GM18502 (cell line): ENCODE measurements around the gene PDE9A.

Source experiments
- ATAC-seq: cut with Tn5 transposase; IDR thresholded peaks from one replicate; pipeline ENCODE4 v1.9.1; 2021; ENCODE audit warnings: mild to moderate bottlenecking; ENCODE audit not compliant: unreplicated experiment, poor library complexity

The PDE9A gene

DNA sequence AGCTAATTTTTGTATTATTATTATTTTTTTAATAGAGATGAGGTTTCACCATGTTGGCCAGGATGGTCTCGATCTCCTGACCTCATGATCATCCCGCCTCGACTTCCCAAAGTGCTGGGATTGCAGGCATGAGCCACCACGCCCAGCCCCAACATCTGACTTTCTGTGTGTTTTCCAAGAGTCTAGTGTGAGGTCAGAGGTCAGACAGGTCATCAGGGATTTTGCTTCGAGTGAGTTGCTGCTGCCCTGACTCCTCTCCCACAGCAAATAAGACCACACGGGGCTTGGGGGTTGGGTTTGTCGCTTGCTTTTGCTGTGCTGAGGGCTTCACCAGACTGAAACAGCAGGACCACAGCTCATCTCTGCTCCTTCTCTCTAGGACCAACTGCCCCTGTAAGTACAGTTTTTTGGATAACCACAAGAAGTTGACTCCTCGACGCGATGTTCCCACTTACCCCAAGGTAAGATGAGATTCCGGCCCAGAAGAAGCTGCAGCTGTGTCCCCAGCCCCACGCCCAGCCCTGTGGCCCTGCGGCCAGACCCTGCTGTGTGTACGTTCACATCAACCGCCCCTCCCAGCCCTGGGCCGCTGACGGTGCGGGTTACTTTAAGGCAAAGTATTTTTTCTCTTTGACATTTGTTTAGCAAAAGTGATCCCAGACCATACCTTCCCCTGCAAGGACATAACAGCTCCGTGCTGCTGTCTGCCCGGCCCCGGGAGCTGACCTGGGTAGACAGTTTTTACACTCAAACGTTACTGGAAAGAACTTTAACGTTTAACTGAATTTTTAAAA lies 97.5 kb downstream of the PDE9A start:
- ATAC-seq: no peak

DNA sequence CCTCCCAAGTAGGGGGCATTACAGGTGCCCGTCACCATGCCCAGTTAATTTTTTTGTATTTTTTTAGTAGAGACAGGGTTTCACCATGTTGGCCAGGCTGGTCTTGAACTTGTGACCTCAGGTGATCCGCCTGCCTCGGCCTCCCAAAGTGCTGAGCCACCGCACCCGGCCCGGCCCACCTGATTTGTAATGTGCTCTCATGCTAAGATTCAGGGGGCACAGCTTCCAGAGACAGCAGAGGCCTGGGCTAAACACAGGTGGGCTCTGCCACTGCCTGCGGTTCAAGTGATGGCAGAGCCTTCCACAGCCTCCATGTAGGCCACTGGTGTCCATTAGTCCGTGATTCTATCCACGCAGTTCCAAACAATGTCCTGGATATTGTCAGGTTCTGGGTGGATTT lies 98.4 kb downstream of the PDE9A start:
- ATAC-seq: no peak

DNA sequence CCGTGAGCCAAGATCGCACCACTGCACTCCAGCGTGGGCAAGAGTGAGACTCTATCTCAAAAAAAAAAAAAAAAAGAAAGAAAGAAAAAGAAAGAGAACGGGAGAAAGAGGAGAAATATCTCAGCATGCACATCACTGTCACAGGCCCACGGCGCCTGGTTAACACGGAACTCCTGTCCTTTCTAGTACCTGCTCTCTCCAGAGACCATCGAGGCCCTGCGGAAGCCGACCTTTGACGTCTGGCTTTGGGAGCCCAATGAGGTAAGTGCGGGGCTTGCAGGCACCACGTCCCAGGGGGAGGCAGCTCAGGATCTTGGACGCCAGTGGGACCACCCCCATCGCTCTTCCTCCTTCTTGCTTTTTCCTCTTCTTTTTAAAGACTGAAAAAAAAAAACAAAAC lies 100.4 kb downstream of the PDE9A start:
- ATAC-seq: no peak

DNA sequence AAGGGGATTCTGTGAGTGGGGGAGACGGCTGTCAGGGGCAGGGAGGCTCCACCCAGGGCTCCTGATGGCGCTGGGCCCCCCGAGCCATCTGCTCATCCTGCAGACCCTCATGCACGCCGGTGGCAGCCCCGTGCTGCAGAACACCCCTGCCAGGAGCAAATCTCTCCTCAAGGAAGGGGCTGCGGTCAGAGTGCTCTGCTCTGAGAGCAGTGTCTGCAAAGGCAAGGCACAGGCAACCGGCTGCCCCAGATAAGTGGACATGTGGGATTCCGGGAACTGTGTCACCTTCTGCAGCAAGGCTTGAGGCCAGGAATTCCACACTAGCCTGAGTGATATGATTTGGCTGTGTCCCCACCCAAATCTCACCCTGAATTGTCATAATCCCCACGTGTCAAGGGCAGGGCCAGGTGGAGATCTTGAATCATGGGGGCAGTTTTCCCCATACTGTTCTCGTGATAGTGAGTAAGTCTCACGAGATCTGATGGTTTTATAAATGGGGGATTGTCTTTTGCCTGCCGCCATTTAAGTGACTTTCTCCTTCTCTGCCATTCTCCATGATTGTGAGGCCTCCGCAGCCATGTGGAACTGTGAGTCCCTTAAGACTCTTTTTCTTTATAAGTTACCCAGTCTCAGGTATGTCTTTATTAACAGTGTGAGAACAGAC lies 101.0 kb downstream of the PDE9A start:
- no peak for ATAC-seq

DNA sequence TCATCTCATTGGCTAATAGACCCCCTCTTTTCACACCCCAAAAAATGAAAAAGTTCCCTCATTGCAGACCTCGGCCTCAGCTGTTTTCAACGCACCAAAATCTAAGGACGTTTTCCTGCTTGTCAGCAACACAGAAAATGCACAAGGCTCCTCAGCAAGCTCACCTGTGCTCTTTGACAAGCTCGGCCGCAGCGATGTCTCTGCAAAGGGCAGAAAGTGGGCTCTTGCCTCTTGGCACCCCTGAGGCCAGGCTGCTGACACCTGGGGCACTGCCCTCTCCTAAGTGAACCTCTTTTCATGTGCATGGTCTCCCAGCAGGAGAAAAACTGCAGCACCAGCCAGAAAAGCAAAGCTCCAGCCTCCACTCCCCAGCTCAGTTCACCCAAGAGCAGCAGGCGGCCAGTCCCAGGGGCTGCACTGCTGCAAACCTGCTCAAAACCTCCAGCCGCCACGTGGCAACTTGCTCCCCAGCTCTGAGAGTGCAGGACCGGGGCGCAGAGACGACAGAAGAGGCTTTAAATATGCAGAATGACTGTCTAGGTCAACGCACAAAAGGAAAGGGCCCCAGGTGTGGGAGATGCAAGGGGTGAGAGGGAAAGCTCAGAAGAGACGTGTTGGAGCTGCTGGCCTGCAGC lies 101.7 kb downstream of the PDE9A start:
- ATAC-seq: no peak

DNA sequence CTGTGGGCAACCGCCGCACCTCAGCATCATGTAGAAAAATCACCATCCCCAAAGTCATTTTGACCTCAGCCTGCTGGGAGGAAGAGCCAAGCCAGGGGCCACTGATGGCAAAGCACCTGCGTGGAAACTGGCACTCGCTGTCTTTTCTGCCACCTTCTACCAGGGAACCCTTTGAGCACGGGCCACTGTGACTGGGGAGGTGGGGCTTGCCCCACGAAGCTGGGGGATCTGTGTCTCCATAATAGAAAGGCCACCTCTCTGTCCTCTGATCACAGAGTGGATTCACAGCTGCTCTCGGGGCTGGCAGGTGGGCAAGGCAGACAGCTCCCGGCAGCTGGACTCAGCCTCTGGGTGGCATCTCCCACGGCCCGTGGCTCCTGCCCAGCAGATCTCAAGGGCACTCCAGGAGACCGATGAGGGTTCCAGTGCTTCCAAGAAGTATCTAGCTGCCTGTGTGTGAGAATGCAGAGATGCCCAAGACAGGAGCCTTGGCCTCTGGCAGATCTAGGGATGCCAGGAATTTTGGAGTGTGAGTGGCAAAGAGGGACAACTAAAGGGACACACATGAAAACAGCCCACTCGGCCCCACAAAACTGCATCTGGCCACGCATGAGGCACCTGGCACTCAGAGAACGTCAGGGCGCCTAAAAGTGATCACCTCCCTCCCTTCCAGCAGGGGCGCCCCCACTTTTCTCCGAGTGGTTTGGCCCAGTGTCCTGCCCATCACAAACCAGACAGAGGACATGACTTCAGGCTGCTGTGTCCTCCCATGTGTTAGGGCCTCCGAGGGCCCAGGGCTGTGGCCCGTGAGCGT lies 102.6 kb downstream of the PDE9A start:
- ATAC-seq: no peak

DNA sequence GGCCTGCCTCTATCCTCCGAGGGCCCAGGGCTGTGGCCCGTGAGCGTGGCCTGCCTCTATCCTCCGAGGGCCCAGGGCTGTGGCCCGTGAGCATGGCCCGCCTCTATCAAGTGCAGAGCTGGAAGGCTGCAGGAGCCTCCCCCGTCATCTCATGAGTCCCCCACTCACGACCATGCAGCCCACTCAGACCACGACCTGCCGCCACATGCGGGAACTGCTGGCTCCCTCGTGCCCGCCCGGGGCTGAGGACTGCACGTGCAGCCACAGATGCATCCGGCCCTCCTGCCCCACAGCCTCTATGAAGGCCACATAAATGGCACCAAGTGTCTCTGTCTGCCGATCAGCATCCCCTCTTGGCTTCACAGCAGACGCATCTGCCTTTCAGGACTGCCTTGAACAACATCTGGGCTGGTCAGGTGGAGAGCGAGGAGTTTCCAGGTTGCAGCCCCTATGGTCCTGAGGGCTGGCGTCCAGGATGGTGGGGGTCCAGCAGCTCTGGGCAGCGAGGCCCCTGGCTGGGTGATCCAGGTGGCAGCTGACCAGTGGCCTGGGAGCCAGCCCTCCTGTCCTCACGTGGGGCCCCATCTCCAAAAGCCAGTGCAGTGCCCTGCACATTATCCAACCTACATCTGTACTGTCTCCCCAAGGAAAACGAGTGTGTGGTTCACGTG lies 103.3 kb downstream of the PDE9A start:
- no peak for ATAC-seq

DNA sequence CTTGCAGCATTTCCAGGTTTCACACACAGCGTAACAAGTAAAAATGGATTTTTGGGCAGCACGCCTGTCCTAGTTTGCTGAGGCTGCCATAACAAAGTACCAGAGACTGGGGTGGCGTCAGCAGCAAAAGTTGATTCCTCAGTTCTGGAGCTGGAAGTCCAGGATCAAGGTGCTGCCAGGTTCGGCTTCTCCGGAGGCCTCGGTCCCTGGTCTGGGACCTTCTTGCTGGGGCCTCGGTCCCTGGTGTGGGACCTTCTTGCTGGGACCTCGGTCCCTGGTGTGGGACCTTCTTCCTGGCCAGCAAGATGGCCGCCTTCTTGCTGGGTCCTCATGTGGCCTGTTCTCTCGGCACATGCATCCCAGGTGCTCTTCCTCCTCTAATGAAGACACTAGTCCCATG lies 104.0 kb downstream of the PDE9A start:
- ATAC-seq: no peak

DNA sequence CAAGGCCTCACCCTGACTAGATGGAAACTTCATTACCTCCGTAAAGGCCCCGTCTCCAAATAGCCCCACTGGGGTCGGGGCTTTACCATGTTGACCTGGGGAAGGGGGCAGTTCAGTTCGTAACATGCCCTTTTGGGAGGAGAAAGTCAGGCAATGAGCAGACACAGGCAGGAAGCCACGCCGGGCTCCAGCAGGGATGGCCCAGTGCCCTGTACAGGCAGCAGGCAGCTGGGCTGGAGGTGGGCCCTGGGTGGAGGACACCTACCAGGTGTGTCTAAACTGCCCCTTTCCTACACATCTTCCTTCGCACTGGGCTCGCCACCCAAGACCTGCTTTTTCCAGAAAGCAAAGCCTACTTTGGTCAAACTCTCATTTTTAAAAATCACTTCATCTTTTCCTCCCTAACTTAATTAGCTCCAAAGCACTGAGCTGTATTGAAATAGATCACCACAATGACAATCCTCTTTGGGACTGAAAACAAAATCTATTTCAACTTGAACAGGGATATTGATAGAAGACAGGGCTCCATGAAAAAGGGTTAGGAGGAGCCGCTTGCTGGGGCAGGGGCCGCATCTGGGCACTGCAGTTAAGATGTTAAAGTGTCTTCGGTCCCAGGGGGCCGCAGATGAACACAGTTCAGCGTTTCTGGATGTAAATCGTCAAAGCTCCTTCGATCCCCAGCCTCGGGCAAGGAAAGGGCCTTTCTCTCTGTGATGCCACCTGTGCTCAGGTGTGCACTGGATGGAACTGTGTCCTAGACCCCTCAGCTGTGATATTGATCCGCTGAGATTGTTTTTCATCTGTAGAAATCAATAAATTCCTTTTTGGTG lies 104.6 kb downstream of the PDE9A start:
- ATAC-seq: no peak

DNA sequence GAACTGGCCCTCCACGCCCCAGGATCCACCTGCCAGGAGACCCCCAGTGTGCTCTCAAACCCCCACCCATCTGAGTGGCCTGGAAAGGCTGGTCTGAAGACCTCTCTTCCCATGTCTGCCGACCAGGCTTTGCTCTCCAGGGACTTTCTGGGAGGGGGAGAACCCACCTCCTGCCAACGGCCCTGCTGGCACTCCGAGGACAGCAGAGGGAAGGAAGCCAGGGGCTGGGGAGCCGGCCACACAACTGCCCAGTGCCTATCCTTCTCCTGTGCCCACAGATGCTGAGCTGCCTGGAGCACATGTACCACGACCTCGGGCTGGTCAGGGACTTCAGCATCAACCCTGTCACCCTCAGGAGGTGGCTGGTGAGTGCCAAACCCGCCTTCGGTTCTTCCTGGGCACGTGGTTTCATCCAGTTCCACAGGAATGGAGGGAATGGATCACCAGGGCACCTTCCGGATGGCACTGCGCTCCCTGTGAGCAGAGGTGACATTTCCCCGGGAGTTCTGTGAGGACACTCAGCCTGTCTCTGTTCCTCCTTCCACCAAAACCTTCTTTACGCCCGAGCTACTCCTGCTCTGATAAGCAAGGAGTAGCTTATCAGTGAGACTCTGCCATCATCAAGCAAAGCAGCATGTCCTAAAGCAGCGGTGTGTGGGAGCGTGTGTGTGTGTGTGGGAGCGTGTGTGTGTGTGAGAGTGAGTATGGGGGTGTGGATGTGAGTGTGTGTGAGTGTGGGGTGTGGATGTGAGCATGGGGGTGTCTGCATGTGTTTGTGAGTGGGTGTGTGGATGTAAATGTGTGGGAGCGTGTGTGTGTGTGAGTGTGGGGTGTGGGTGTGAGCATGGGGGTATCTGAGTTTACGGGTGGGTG lies 105.5 kb downstream of the PDE9A start:
- no peak for ATAC-seq

DNA sequence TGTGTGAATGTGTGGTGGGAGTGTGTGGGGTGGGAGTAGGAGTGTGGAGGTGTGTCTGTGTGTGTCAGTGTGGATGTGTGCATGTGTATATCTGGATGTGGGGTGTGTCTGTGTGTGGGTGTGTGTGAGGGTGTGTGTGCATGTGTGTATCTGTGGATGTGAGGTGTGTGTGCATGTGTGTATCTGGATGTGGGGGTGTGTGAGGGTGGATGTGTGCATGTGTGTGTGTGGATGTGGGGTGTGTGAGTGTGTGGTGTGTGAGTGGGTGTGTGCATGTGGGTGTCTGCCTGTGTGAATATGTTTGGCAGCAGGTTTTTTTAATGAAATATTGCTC lies 106.1 kb downstream of the PDE9A start:
- ATAC-seq: no peak

DNA sequence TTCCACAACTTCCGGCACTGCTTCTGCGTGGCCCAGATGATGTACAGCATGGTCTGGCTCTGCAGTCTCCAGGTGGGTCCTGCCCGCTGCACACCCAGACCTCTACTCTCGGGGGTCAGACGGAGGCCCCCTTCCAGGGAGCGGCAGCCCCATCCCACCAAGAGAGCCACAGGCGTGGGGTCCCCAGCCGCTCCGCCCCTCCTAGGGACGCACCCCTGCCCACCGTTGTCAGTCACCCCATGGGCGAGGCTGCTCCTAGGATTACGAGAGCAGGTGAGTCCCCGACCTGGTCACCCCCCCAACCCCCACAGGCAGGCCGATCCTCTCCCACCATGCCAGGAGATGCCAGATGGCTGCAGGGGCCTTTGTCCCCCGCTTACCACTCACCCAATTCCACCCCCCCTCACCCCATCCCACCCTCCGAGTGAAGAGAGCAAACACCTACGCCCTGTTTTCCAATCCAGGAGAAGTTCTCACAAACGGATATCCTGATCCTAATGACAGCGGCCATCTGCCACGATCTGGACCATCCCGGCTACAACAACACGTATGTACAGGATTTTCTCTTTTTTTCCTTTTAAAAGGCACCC lies 107.0 kb downstream of the PDE9A start:
- no peak for ATAC-seq

DNA sequence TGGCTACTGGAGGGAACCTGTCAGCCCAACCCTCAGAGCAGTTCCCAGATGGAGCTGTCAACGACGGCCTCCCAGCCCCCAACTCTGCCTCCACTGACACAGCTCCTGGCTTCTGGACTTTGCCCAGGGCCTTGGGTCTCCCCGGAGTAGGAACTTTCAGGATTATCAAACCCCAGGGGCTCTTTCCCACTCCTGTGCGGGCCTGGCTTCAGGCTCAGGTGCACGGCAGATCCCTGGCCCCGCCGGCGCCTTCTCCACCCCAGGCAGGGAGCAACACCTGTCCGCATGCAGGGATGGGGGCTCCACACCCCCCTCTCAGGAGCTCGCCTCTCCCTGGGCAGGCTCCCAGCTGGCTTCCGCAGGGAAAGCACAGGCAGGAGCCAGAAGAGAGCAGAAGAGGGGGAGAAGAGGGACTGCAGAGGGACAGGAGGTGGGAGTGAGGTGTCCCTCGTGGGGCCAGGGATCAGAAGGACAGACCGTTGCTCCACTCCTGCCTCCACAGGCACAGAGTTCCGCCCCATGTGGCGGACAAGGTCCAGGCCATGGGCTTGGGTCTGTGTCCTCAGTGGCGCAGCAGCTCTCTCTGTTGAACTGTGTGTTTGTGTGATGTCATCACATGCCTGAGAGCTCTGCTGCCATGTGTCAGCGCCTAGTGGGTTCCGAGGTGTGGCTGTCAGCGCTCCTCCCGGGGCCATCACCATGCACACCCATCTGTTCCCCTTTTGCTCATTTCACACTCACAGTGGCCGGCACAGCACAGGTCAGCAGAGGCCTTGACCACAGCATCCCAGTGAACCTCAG lies 107.7 kb downstream of the PDE9A start:
- no peak for ATAC-seq

DNA sequence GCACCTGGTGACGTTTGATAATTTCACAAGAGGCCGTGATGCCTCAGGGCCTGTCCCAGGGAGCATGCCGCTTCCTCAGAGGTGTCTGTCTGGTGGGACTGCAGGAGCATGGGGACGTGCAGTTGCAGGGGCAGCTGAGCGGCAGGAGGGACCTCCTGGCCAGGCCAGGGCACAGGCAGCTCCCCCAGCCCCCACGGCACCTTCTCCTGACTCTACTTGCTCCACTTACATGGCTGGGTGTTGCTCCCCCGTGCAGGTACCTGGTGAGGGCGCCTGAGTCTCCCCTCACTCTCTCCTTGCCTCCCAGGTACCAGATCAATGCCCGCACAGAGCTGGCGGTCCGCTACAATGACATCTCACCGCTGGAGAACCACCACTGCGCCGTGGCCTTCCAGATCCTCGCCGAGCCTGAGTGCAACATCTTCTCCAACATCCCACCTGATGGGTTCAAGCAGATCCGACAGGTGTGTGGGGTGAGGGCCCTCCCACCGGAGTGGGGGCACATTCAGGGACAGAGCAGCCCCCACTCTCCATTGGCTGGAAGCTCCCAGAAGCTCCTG lies 108.4 kb downstream of the PDE9A start:
- ATAC-seq: no peak

DNA sequence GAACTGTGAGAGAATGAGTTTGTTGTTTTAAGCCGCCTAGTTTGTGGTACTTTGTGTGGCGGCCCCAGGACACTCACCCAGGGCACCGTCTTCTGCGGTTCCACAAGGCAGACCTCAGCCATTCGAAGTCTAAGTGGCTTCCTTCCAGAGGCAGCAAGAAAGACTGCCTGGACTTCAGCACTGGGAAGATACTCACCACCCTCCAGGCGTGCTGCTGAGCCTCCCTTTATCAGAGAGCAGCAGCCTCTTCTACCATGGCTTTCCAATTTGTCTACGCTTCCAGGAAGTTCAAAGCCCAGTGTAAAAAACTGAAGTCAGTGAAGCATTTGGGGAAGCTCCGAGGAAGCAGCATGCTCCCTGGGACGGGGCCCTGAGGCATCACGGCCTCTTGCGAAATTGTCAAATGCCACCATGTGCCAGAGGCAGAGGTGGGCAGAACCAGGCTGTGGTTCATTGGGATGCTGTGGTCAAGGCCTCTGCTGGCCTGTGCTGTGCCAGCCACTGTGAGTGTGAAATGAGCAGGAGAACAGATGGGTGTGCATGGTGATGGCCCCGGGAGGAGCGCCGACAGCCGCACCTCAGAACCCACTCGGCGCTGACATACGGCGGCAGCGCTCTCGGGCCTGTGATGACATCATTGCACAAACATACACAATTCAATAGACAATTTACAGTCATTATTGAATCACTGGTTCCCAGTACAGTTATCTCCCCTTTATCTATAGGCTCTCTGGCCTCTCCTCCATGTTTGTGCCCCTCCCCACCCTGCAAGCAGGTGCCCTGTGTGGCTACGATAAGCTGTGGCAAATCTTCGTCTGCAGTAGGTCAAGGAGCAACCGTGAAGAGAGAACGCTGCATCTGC lies 110.4 kb downstream of the PDE9A start:
- ATAC-seq: no peak

DNA sequence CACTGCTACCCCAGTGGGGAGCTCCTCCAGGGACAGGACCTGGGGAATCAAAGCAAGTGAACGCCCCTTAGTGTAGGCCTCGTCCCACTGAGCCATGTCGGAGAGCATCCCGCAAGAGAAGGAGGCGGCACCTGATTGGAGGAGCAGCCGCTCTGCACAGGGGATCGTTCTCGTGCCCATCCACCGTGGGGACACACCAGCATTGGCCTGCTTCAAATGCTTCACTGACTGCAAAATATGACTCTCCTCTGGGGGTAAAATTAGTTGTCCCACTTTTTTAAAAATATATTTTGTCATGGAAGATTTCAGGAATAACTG lies 111.0 kb downstream of the PDE9A start:
- ATAC-seq: no peak
